ENCODE measurements around the gene PALM2AKAP2.

PALM2AKAP2 gene

GRCh38 chr9:109781086-109781485, 1.1 kb downstream of the PALM2AKAP2 start:
- TF ChIP-seq NFIC (IDR thresholded peaks at IDR 0.05), result no peak
- no peak for TF ChIP-seq CREB1 (IDR thresholded peaks at IDR 0.05; ENCODE audit: low read depth)
- no peak for TF ChIP-seq TAF1 (IDR thresholded peaks at IDR 0.05; ENCODE audit: low read depth)
- TF ChIP-seq, protein P1, sequence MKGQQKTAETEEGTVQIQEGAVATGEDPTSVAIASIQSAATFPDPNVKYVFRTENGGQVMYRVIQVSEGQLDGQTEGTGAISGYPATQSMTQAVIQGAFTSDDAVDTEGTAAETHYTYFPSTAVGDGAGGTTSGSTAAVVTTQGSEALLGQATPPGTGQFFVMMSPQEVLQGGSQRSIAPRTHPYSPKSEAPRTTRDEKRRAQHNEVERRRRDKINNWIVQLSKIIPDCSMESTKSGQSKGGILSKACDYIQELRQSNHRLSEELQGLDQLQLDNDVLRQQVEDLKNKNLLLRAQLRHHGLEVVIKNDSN (IDR thresholded peaks at IDR 0.05), result no peak
- no peak for TF ChIP-seq EP300 (IDR thresholded peaks at IDR 0.05; ENCODE audit: borderline replicate concordance)
- TF ChIP-seq MAX (IDR thresholded peaks at IDR 0.05), result no peak
- no peak for TF ChIP-seq RAD21 (IDR thresholded peaks at IDR 0.05; ENCODE audit: low read depth)
- TF ChIP-seq TEAD4 (IDR thresholded peaks at IDR 0.05), result no peak
- no peak for TF ChIP-seq TCF12 (IDR thresholded peaks at IDR 0.05; ENCODE audit: low read depth)
- TF ChIP-seq REST (IDR thresholded peaks at IDR 0.05; ENCODE audit: low read depth), result no peak

DNA sequence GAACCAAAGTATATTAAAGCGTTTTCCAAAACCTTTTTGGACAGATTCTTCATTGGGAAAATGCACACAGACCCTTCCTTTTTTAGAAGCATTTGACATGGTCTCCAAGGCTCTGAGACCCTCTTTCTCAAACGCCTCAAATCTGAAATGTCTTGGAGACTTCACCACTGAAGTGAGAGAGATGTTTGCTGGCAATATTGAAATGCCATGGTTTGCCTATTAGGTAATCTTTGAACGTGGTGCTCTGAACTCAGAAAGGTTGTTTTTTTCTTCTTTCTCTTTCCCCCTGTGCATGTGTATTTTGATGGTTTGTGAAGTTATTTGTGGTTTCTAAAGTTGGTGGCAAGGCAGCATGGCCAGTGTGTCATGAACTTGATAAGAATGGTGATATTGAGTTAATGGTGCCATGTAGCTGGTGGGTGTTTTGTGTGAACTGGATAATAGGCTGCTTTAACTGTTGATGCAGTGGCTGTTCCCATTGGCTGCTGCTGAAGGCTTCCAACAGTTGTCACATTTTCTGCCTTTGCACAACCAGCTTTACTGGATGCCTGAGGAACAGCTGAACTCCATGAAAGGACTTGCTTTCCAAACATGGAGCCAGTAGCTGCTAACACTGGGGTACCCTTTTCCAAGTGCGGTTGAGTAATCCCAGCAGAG, 1.7 kb downstream of the PALM2AKAP2 start:
- no peak for TF ChIP-seq CEBPB (IDR thresholded peaks at IDR 0.05)
- no peak for TF ChIP-seq ZBTB7A (IDR thresholded peaks at IDR 0.05; ENCODE audit: low read depth)
- no peak for TF ChIP-seq TEAD4 (IDR thresholded peaks at IDR 0.05)
- TF ChIP-seq TAF1 (IDR thresholded peaks at IDR 0.05; ENCODE audit: low read depth), result no peak
- TF ChIP-seq NFIC (IDR thresholded peaks at IDR 0.05), result no peak
- no peak for TF ChIP-seq EGR1 (IDR thresholded peaks at IDR 0.05)
- TF ChIP-seq, protein P1 (IDR thresholded peaks at IDR 0.05), result no peak
- no peak for TF ChIP-seq FOXM1 (IDR thresholded peaks at IDR 0.05; ENCODE audit: borderline replicate concordance, low read depth)
- no peak for TF ChIP-seq RAD21 (IDR thresholded peaks at IDR 0.05; ENCODE audit: low read depth)
- no peak for TF ChIP-seq YY1 (IDR thresholded peaks at IDR 0.05; ENCODE audit: low read depth)
- TF ChIP-seq EP300 (IDR thresholded peaks at IDR 0.05; ENCODE audit: borderline replicate concordance), result no peak
- no peak for TF ChIP-seq MAX (IDR thresholded peaks at IDR 0.05)
- no peak for TF ChIP-seq TCF12 (IDR thresholded peaks at IDR 0.05; ENCODE audit: low read depth)
- no peak for TF ChIP-seq REST (IDR thresholded peaks at IDR 0.05; ENCODE audit: low read depth)
- TF ChIP-seq CREB1 (IDR thresholded peaks at IDR 0.05; ENCODE audit: low read depth), result no peak

GRCh38 chr9:109787735-109788134, 7.7 kb downstream of the PALM2AKAP2 start:
- no peak for TF ChIP-seq CEBPB (IDR thresholded peaks at IDR 0.05)
- no peak for TF ChIP-seq YY1 (IDR thresholded peaks at IDR 0.05; ENCODE audit: low read depth)
- no peak for TF ChIP-seq EP300 (IDR thresholded peaks at IDR 0.05; ENCODE audit: borderline replicate concordance)
- TF ChIP-seq EGR1 (IDR thresholded peaks at IDR 0.05), result no peak
- TF ChIP-seq MAX (IDR thresholded peaks at IDR 0.05), result no peak
- TF ChIP-seq CREB1 (IDR thresholded peaks at IDR 0.05; ENCODE audit: low read depth), result no peak
- TF ChIP-seq ZBTB7A (IDR thresholded peaks at IDR 0.05; ENCODE audit: low read depth), result no peak
- TF ChIP-seq TEAD4 (IDR thresholded peaks at IDR 0.05), result no peak
- no peak for TF ChIP-seq TCF12 (IDR thresholded peaks at IDR 0.05; ENCODE audit: low read depth)
- TF ChIP-seq RAD21 (IDR thresholded peaks at IDR 0.05; ENCODE audit: low read depth), result no peak

GRCh38 chr9:109789556-109789955, 9.6 kb downstream of the PALM2AKAP2 start:
- TF ChIP-seq EGR1 (IDR thresholded peaks at IDR 0.05) (no peak), TCF12 (IDR thresholded peaks at IDR 0.05; ENCODE audit: low read depth) (no peak), FOXM1 (IDR thresholded peaks at IDR 0.05; ENCODE audit: borderline replicate concordance, low read depth) (no peak), MAX (IDR thresholded peaks at IDR 0.05) (no peak), TAF1 (IDR thresholded peaks at IDR 0.05; ENCODE audit: low read depth) (no peak), RAD21 (IDR thresholded peaks at IDR 0.05; ENCODE audit: low read depth) (no peak), EP300 (IDR thresholded peaks at IDR 0.05; ENCODE audit: borderline replicate concordance) (no peak), NFIC (IDR thresholded peaks at IDR 0.05) (no peak), ZBTB7A (IDR thresholded peaks at IDR 0.05; ENCODE audit: low read depth) (no peak), REST (IDR thresholded peaks at IDR 0.05; ENCODE audit: low read depth) (no peak), CREB1 (IDR thresholded peaks at IDR 0.05; ENCODE audit: low read depth) (no peak), YY1 (IDR thresholded peaks at IDR 0.05; ENCODE audit: low read depth) (no peak)
- TF ChIP-seq, protein P1 (IDR thresholded peaks at IDR 0.05), result no peak

Measured in Ishikawa (cell line).